HG03565 (cell line): ENCODE results near the gene MGAT5B.
"Not testable (repeated sequence)": the region's sequence is repeated elsewhere in the genome, so short reads cannot be mapped to it uniquely, and the experiment has no call there.

Experiments
- ATAC-seq: cut with Tn5 transposase; IDR thresholded peaks from one replicate; pipeline ENCODE4 v1.9.1; 2021; ENCODE audit warnings: mild to moderate bottlenecking, moderate library complexity; ENCODE audit not compliant: unreplicated experiment

Gene MGAT5B

GRCh38 chr17:76845541-76846017 is 22.6 kb upstream of the MGAT5B start:
- ATAC-seq: no peak

GRCh38 chr17:76847031-76847430 is 21.2 kb upstream of the MGAT5B start:
- ATAC-seq: no peak

- no peak for ATAC-seq
These were observed 19.5 kb upstream of the MGAT5B start for GRCh38 chr17:76848670-76849069.

GRCh38 chr17:76849160-76849559 is 19.0 kb upstream of the MGAT5B start:
- ATAC-seq: not testable (repeated sequence)

GRCh38 chr17:76852843-76853242 is 15.4 kb upstream of the MGAT5B start:
- no peak for ATAC-seq

GRCh38 chr17:76855105-76855504 is 13.1 kb upstream of the MGAT5B start:
- ATAC-seq: no peak

- ATAC-seq: no peak
These were observed 6.1 kb upstream of the MGAT5B start for GRCh38 chr17:76862079-76862478.

- ATAC-seq: no peak
These were observed 5.7 kb upstream of the MGAT5B start for GRCh38 chr17:76862494-76862893.

- no peak for ATAC-seq
These were observed 4.2 kb upstream of the MGAT5B start for GRCh38 chr17:76864024-76864423.

GRCh38 chr17:76865174-76865573 is 3.0 kb upstream of the MGAT5B start:
- ATAC-seq: no peak

- no peak for ATAC-seq
These were observed 2.0 kb upstream of the MGAT5B start for GRCh38 chr17:76866203-76866602.

- no peak for ATAC-seq
These were observed 1.2 kb upstream of the MGAT5B start for GRCh38 chr17:76866774-76867577.

GRCh38 chr17:76867578-76868175 is 527 bp upstream of the MGAT5B start:
- ATAC-seq: no peak

- no peak for ATAC-seq
These were observed 678 bp downstream of the MGAT5B start for GRCh38 chr17:76868669-76869495.

GRCh38 chr17:76869496-76870376 is 1.5 kb downstream of the MGAT5B start:
- ATAC-seq: no peak

- ATAC-seq: no peak
These were observed 2.1 kb downstream of the MGAT5B start for GRCh38 chr17:76870377-76870714.

GRCh38 chr17:76871668-76872067 is 3.5 kb downstream of the MGAT5B start:
- no peak for ATAC-seq

GRCh38 chr17:76872221-76872873 is 4.1 kb downstream of the MGAT5B start:
- no peak for ATAC-seq

- no peak for ATAC-seq
These were observed 4.6 kb downstream of the MGAT5B start for GRCh38 chr17:76872874-76873221.

- ATAC-seq: no peak
These were observed 5.7 kb downstream of the MGAT5B start for GRCh38 chr17:76873856-76874255.
